ENCODE data around the gene GRIN3B.

GRCh38 chr19:1010586-1011510, 10.6 kb downstream of the GRIN3B start:
- TF ChIP-seq CTCF (IDR thresholded peaks at IDR 0.05) (no peak), POLR2A (IDR thresholded peaks at IDR 0.05) (no peak)
